ENCODE data around the gene DCAF8. TPM values are rescaled to one million over a fixed set of nuclear protein-coding genes. Genes with fewer than 3 reads are reported as not detected.

Gene DCAF8
- total RNA-seq, 1 experiment from 2014 or later, result 126 TPM

DNA sequence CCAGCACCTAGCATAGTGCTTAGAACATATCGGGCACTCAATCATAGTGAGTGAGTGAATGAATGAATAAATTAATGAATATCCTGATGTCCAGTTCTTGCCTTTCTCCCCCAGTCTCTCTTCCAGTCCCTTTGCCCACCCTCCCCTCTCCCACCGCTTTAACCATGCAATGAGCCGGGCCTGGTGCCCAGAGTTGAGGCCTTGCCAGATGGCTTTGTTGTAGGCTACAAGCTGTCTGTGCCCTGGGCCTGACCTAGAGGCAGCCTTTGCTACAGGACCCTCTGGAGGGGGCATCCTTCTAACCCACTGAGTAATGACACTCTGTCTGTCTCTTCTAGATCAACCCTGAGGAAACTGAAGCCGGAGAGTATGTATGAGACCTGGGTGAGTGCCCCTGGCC is 65.1 kb downstream of the DCAF8 start:
- intact Hi-C loops (cut with micrococcal nuclease; ENCODE audit: unreplicated experiment), result no loop called here
- H3K4me1 Mint-ChIP-seq (ENCODE audit: low read depth, unreplicated experiment), result no peaks in the 10 kb centered on the region
- no peaks in the 10 kb centered on the region for H3K9me3 Mint-ChIP-seq (ENCODE audit: low read depth, unreplicated experiment)
- peaks cover 13% of the 10 kb centered on the region for H3K27me3 Mint-ChIP-seq (ENCODE audit: unreplicated experiment)
- TF ChIP-seq, protein P1, sequence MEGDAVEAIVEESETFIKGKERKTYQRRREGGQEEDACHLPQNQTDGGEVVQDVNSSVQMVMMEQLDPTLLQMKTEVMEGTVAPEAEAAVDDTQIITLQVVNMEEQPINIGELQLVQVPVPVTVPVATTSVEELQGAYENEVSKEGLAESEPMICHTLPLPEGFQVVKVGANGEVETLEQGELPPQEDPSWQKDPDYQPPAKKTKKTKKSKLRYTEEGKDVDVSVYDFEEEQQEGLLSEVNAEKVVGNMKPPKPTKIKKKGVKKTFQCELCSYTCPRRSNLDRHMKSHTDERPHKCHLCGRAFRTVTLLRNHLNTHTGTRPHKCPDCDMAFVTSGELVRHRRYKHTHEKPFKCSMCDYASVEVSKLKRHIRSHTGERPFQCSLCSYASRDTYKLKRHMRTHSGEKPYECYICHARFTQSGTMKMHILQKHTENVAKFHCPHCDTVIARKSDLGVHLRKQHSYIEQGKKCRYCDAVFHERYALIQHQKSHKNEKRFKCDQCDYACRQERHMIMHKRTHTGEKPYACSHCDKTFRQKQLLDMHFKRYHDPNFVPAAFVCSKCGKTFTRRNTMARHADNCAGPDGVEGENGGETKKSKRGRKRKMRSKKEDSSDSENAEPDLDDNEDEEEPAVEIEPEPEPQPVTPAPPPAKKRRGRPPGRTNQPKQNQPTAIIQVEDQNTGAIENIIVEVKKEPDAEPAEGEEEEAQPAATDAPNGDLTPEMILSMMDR (IDR thresholded peaks at IDR 0.05; ENCODE audit: unreplicated experiment), result no peak
- H3K36me3 Mint-ChIP-seq (ENCODE audit: insufficient read depth, unreplicated experiment), result no peaks in the 10 kb centered on the region
- no TSS peak for BruUV-seq (replicated peaks)
- H3K27ac Mint-ChIP-seq (ENCODE audit: unreplicated experiment), result no peak overlapping the region
- CTCF ChIA-PET, result interaction anchor here (1.3 kb wide), 1 partner anchor 22 kb away, joined by 3 read pairs; no protein-coding TSS in a partner anchor
- no peak for DNase-seq
- no peak overlapping the region for H3K4me3 Mint-ChIP-seq (ENCODE audit: low read depth, unreplicated experiment)

DNA sequence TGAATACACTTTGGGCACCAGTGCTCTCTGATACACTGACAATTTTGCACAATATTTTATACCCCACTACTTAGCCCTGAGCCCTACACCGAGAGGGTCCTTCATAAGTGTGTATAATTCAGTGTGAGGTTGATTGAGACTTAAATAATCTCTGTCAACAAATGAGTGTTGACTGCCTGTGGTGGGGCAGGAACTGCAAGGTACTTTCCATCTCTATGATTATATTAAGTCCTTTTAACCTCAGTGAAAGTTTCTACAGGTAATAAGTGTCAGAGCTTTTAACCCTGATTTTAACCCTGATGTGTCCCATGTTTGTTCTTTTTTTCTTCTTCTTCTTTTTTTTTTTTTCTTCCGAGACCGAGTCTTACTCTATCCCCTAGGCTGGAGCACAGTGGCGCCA is 66.2 kb downstream of the DCAF8 start:
- BruUV-seq (replicated peaks), result no TSS peak
- no peaks in the 10 kb centered on the region for H3K36me3 Mint-ChIP-seq (ENCODE audit: insufficient read depth, unreplicated experiment)
- TF ChIP-seq, protein P1 (IDR thresholded peaks at IDR 0.05; ENCODE audit: unreplicated experiment), result no peak
- H3K4me1 Mint-ChIP-seq (ENCODE audit: low read depth, unreplicated experiment), result no peaks in the 10 kb centered on the region
- no peak overlapping the region for H3K27ac Mint-ChIP-seq (ENCODE audit: unreplicated experiment)
- peaks cover 13% of the 10 kb centered on the region for H3K27me3 Mint-ChIP-seq (ENCODE audit: unreplicated experiment)
- intact Hi-C loops (cut with micrococcal nuclease; ENCODE audit: unreplicated experiment), result no loop called here
- CTCF ChIA-PET, result no interaction called here
- no peak overlapping the region for H3K4me3 Mint-ChIP-seq (ENCODE audit: low read depth, unreplicated experiment)
- no peaks in the 10 kb centered on the region for H3K9me3 Mint-ChIP-seq (ENCODE audit: low read depth, unreplicated experiment)
- DNase-seq, result no peak

DNA sequence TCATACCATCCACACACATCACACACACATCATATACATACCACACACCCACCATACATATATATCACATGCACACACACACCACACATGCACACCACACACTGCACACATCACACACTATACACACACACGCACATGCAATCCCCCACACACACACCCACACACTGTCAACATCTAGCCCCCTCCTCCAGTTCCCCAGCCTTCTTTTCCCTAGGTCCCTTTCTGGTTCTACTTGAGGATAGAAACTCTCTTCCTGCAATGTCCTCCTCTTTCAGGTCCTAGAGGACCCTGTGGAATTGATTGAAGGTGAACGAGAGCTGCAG is 67.7 kb downstream of the DCAF8 start:
- DNase-seq, result no peak
- CTCF ChIA-PET, result no interaction called here
- Mint-ChIP-seq H3K27me3 (ENCODE audit: unreplicated experiment) (peaks cover 6% of the 10 kb centered on the region), H3K36me3 (ENCODE audit: insufficient read depth, unreplicated experiment) (no peaks in the 10 kb centered on the region), H3K27ac (ENCODE audit: unreplicated experiment) (no peak overlapping the region), H3K9me3 (ENCODE audit: low read depth, unreplicated experiment) (no peaks in the 10 kb centered on the region), H3K4me3 (ENCODE audit: low read depth, unreplicated experiment) (no peak overlapping the region), H3K4me1 (ENCODE audit: low read depth, unreplicated experiment) (no peaks in the 10 kb centered on the region)
- no TSS peak for BruUV-seq (replicated peaks)
- intact Hi-C loops (cut with micrococcal nuclease; ENCODE audit: unreplicated experiment), result no loop called here
- TF ChIP-seq, protein P1 (IDR thresholded peaks at IDR 0.05; ENCODE audit: unreplicated experiment), result no peak

DNA sequence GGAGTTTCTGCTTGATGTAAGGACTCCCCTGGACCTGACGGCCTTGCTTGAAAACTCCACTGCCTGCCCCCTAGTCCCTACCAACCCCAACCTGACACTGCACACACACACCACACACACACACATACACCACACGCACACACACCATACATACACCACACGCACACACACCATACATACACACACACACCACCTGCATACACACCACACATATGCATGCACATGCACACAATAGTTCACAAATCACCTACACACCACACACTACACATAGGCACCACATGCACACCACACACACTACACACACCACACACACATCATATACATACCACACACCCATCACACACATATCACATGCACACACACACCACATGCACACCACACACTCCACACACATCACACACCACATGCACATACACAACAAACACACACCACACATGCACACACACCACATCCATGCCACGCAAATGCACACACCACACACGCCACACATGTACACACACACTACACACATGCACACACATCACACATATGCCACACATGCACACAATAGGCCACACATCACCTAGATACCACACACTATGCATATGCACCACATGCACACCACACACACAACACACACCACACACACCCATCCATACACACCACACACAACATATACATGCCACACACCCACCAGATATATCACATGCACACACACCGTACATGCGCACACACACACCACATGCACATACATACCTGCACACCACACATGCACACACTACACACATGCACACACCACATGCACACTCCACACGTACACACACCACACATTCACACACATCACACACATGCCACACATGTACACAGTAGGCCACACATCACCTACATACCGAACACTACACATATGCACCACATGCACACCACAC is 68.3 kb downstream of the DCAF8 start:
- no peaks in the 10 kb centered on the region for H3K9me3 Mint-ChIP-seq (ENCODE audit: low read depth, unreplicated experiment)
- H3K4me1 Mint-ChIP-seq (ENCODE audit: low read depth, unreplicated experiment), result no peaks in the 10 kb centered on the region
- H3K36me3 Mint-ChIP-seq (ENCODE audit: insufficient read depth, unreplicated experiment), result no peaks in the 10 kb centered on the region
- H3K27me3 Mint-ChIP-seq (ENCODE audit: unreplicated experiment), result peaks cover 9% of the 10 kb centered on the region
- TF ChIP-seq, protein P1 (IDR thresholded peaks at IDR 0.05; ENCODE audit: unreplicated experiment), result no peak
- intact Hi-C loops (cut with micrococcal nuclease; ENCODE audit: unreplicated experiment), result loop anchor here (1.0 to 2.0 kb wide), 5 partner anchors 25 to 222 kb away; no protein-coding TSS in a partner anchor
- H3K27ac Mint-ChIP-seq (ENCODE audit: unreplicated experiment), result no peak overlapping the region
- BruUV-seq (replicated peaks), result no TSS peak
- DNase-seq, result no peak
- CTCF ChIA-PET, result interaction anchor here (0.5 to 3.3 kb wide), 24 partner anchors 7 to 182 kb away, joined by 3 to 92 read pairs (median 4); partner anchors contain the start of genes DCAF8 and PIGM
- H3K4me3 Mint-ChIP-seq (ENCODE audit: low read depth, unreplicated experiment), result no peak overlapping the region
